ENCODE measurements around the gene NPB.

Gene NPB

DNA sequence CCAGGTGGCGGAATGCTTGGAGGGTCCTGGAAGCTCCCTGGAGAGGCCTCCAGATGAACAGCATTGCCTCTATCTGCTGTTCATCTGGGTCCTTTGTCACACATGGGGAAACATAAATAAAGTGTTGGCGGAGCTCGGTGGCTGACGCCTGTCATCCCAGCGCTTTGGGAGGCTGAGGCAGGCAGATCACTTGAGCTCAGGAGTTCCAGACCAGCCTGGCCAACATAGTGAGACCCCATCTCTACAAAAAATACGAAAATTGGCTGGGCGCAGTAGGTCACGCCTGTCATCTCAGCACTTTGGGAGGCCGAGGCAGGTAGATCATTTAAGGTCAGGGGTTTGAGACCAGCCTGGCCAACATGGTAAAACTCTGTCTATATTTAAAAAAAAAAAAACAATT, 42.8 kb downstream of the NPB start:
- no peak for DNase-seq

- no peak for DNase-seq
Measured at GRCh38 chr17:81947189-81947588, 45.2 kb downstream of the NPB start, which contains the start of gene MYADML2. Gene MYADML2, minus strand, starts transcription at chr17:81947233. Its CDS starts 5,492 bp downstream, at chr17:81941741.

GRCh38 chr17:81948635-81949378, 46.8 kb downstream of the NPB start:
- no peak for DNase-seq

DNA sequence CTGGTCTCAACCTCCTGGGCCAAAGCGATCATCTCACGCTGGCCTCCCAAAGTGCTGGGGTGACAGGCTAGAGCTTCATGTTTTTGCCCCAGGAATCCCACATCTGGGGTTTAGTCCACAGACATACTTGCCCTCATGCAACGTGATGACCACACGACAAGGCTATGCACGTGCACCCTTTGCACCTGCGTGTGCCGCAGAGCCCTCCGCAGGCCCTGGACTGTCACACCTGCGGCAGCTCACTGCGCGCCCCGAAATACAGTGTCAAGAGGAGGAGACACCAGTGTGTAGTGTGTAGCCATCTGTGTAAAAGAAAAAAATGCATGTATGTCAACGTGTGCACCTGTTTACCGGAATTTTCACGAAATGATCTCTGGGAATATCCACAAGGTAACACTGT, 48.5 kb downstream of the NPB start:
- DNase-seq = no peak

GRCh38 chr17:81951785-81952684, 50.0 kb downstream of the NPB start:
- DNase-seq = no peak

Measured in activated CD4-positive, alpha-beta T cell treated with anti-CD3 and anti-CD28 coated beads, Interleukin-10, Interleukin-2, amounts not matched to agents 100 ng/mL and 50 ng/mL, durations not matched to agents 16 hours and 8 hours (primary cell).